Lung (tissue), 12 donors: ENCODE measurements around the gene TMEM169. TPM values are rescaled to one million over a fixed set of nuclear protein-coding genes. Genes with fewer than 3 reads are reported as not detected.

ENCODE experiments used
- ATAC-seq: fragments of 200-7000 bp; cut with Tn5 transposase; one replicate; pipeline ENCODE4 v1.9.1; 2020; ENCODE audit warnings: moderate number of reproducible peaks; ENCODE audit not compliant: insufficient read depth, low FRiP score
- DNase-seq, 3 donors: peaks; one replicate each; pipeline ENCODE4 v3.0.0-alpha.2; 2013 to 2017
- H3K27ac ChIP-seq, 2 donors: one replicate each; pipeline ENCODE4 v1.5.1; 2013; ENCODE audit warnings: mild to moderate bottlenecking in 2 of 2, moderate library complexity in 2 of 2, control low read depth in 1 of 2, inconsistent platforms in 1 of 2, low read depth in 1 of 2, low read length in 1 of 2
- H3K27me3 ChIP-seq, 3 donors: one replicate each; pipeline ENCODE4 v1.5.1; 2013; ENCODE audit warnings: low read length in 2 of 3; ENCODE audit not compliant: control insufficient read depth in 3 of 3, insufficient read depth in 3 of 3
- H3K36me3 ChIP-seq, 4 donors: one replicate each; pipeline ENCODE4 v1.5.1; 2013; ENCODE audit warnings: low read length in 4 of 4, mild to moderate bottlenecking in 1 of 4, moderate library complexity in 1 of 4; ENCODE audit not compliant: control insufficient read depth in 4 of 4, insufficient read depth in 4 of 4
- H3K4me1 ChIP-seq, 5 donors: one replicate each; pipeline ENCODE4 v1.5.1; 2013; ENCODE audit warnings: low read length in 5 of 5, mild to moderate bottlenecking in 2 of 5, moderate library complexity in 1 of 5; ENCODE audit not compliant: control insufficient read depth in 5 of 5, insufficient read depth in 5 of 5
- H3K4me3 ChIP-seq: one replicate; pipeline ENCODE4 v1.5.1; 2013; ENCODE audit warnings: mild to moderate bottlenecking, control low read depth, moderate library complexity
- H3K9ac ChIP-seq, 2 donors: one replicate each; pipeline ENCODE4 v1.5.1; 2013; ENCODE audit warnings: low read length in 2 of 2, control low read depth in 1 of 2; ENCODE audit not compliant: insufficient read depth in 1 of 2
- H3K9me3 ChIP-seq, 4 donors: one replicate each; pipeline ENCODE4 v1.5.1; 2013; ENCODE audit warnings: low read length in 3 of 4, mild to moderate bottlenecking in 1 of 4, moderate library complexity in 1 of 4; ENCODE audit not compliant: control insufficient read depth in 4 of 4, insufficient read depth in 3 of 4
- WGBS, 2 donors: extraction: QIAGEN DNeasy Blood & Tissue Kit; methylation state at CpG; one replicate each; pipeline ENCODE4 v1.1.7; 2013; 5-methylcytosine and 5-hydroxymethylcytosine counted together
- polyA plus RNA-seq, 2 donors: library from polyadenylated mRNA; stranded (reverse); fragments of 200-250 nt; gene quantifications; one replicate each; pipeline ENCODE4 v1.2.1, GENCODE V29; 2013
- total RNA-seq, 2 donors: library from RNA; depleted of rRNA in 1 of 2; stranded (reverse); fragments of >200 nt in 1 of 2; gene quantifications; one replicate each; pipeline ENCODE4 v1.2.1, GENCODE V29; 2014 to 2021
- TF ChIP-seq, protein P1 (sequence below): IDR thresholded peaks from 2 replicates; pipeline ENCODE4 v1.5.1; 2012; ENCODE audit warnings: mild to moderate bottlenecking; ENCODE audit errors: control extremely low read depth, extremely low read depth
- donor health status: control.
- donor health status: control.
- donor health status: Bipolar disorder and iron deficiency.
- donor health status: healthy.
- donor health status: DM: yes; HTN: yes; CAD: no.

The TMEM169 gene
- total and polyA plus RNA-seq, 4 donors = 0.14 to 0.67 (median 0.62) TPM

DNA sequence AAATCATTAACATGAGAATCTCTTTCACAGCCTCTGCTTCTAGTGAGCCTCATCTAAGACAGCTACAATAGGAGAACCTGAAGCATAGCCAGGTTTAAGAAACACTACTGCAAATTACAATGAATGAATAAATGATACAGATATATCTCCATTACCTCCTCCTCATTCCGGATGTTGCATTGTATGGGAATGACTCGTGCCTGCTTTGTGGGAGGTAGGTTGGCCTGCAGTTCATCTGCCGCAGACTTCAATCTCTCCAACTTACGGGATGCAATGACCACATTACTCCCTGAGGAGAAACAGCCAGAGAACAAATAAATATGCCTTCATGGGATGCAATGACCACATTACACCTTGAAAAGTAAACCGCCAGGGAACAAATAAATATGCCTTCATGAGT, 15.5 kb upstream of the TMEM169 start:
- WGBS, 2 donors = 95% methylated on average over 5 of the region's 5 CpGs
- Histone ChIP-seq H3K27ac (no peak overlapping the region), H3K4me1 (no peaks in the 10 kb centered on the region), H3K36me3 (peaks cover 3 to 6% (median 5%) of the 10 kb centered on the region in 4 donors), H3K27me3 (no peaks in the 10 kb centered on the region), H3K9ac (no peak overlapping the region), H3K4me3 (no peak overlapping the region), H3K9me3 (no peaks in the 10 kb centered on the region)
- ATAC-seq (no peak), DNase-seq (no peak)
- TF ChIP-seq, protein P1, sequence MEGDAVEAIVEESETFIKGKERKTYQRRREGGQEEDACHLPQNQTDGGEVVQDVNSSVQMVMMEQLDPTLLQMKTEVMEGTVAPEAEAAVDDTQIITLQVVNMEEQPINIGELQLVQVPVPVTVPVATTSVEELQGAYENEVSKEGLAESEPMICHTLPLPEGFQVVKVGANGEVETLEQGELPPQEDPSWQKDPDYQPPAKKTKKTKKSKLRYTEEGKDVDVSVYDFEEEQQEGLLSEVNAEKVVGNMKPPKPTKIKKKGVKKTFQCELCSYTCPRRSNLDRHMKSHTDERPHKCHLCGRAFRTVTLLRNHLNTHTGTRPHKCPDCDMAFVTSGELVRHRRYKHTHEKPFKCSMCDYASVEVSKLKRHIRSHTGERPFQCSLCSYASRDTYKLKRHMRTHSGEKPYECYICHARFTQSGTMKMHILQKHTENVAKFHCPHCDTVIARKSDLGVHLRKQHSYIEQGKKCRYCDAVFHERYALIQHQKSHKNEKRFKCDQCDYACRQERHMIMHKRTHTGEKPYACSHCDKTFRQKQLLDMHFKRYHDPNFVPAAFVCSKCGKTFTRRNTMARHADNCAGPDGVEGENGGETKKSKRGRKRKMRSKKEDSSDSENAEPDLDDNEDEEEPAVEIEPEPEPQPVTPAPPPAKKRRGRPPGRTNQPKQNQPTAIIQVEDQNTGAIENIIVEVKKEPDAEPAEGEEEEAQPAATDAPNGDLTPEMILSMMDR = no peak

DNA sequence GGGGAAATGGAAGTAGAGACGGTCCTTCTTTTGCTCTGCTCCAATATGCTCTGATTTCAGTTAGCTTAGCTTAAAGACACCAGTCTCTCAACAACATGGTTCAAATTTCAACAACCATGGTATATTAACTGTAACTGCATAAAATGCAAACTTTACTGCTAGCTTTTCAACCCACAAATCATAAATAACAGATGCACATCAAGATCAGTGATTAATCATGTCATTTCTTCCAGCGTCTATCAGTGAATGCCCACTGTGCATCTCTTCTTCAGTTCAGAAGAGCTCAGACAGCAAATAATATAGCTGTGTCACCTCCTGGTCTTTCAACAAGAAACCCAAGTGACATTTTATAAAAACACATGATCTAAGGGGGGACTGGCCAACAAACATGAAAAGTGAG, 12.7 kb upstream of the TMEM169 start:
- no peak overlapping the region for H3K27ac ChIP-seq
- H3K27me3 ChIP-seq = no peaks in the 10 kb centered on the region
- peaks cover 5 to 6% (median 6%) of the 10 kb centered on the region in 4 donors for H3K36me3 ChIP-seq
- DNase-seq (no peak), ATAC-seq (no peak)
- TF ChIP-seq, protein P1 = no peak
- no peak overlapping the region for H3K9ac ChIP-seq
- H3K9me3 ChIP-seq = no peaks in the 10 kb centered on the region
- H3K4me3 ChIP-seq = no peak overlapping the region
- no peaks in the 10 kb centered on the region for H3K4me1 ChIP-seq
- 94 to 95% methylated on average over 2 of the region's 2 CpGs for WGBS, 2 donors

DNA sequence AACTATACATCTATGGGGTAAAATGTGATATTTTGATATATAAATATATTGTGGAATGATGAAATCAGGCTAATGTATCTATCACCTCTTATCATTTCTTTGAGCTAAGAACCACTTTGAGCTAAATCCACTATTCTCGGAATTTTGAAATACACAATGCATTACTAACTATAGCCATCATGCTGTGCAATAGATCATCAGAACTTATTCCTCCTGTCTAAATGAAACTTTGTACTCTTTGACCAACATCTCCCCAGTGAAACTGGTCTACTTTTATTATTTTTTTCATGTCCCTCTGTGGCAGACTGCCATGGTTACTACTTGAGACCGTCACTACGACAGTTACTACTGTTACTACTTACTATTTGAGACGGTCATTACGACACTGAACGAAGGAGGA, 11.5 kb upstream of the TMEM169 start:
- Histone ChIP-seq H3K36me3 (peaks cover 4 to 6% (median 6%) of the 10 kb centered on the region in 4 donors), H3K9me3 (no peaks in the 10 kb centered on the region), H3K27me3 (no peaks in the 10 kb centered on the region), H3K4me3 (no peak overlapping the region), H3K9ac (no peak overlapping the region), H3K4me1 (no peaks in the 10 kb centered on the region), H3K27ac (no peak overlapping the region)
- TF ChIP-seq, protein P1 = no peak
- DNase-seq (no peak), ATAC-seq (no peak)
- 74 to 79% methylated on average over 6 of the region's 6 CpGs for WGBS, 2 donors
